Esophagus squamous epithelium (tissue), 5 donors: ENCODE measurements around the gene GABBR2. TPM values are rescaled to one million over a fixed set of nuclear protein-coding genes. Genes with fewer than 3 reads are reported as not detected.

Experiments used
- DNase-seq: peaks from one replicate; lab custom pipeline; 2025; lab: John Stamatoyannopoulos, UW
- H3K27ac ChIP-seq, 4 donors: fragments of 200-600 bp; sonication (generic); one replicate each; pipeline ENCODE4 v1.5.1; 2016 to 2019; ENCODE audit warnings: mild to moderate bottlenecking in 1 of 4
- H3K27me3 ChIP-seq, 4 donors: fragments of 200-600 bp; sonication (generic); 1 replicate in 3 of 4; 2 replicates in 1 of 4; pipeline versions ENCODE4 v1.5.1 to v1.6.0; 2017 to 2021; ENCODE audit warnings: antibody characterized with exemption in 1 of 4
- H3K36me3 ChIP-seq, 3 donors: fragments of 200-600 bp; sonication (generic); one replicate each; pipeline ENCODE4 v1.5.1; 2016 to 2019
- H3K4me1 ChIP-seq, 3 donors: fragments of 200-600 bp; sonication (generic); one replicate each; pipeline ENCODE4 v1.5.1; 2017 to 2019
- H3K4me3 ChIP-seq, 4 donors: fragments of 200-600 bp; sonication (generic); 1 replicate in 3 of 4; 2 replicates in 1 of 4; pipeline ENCODE4 v1.5.1; 2016 to 2019; ENCODE audit warnings: mild to moderate bottlenecking in 2 of 4, moderate library complexity in 1 of 4
- H3K9me3 ChIP-seq, 3 donors: fragments of 200-600 bp; sonication (generic); one replicate each; pipeline ENCODE4 v1.5.1; 2016 to 2019
- CTCF ChIP-seq, 6 experiments: fragments of 450-650 bp in 4 of 6; fragments of 200-600 bp in 2 of 6; sonication (generic) in 2 of 6; IDR thresholded peaks; one replicate each; pipeline ENCODE4 v1.5.1; 2016 to 2019; ENCODE audit warnings: antibody characterized with exemption in 6 of 6, mild to moderate bottlenecking in 4 of 6, moderate library complexity in 4 of 6
- POLR2A ChIP-seq, 4 donors: fragments of 450-650 bp; IDR thresholded peaks; one replicate each; pipeline ENCODE4 v1.6.1; 2017; ENCODE audit warnings: antibody characterized with exemption in 4 of 4, mild to moderate bottlenecking in 4 of 4, moderate library complexity in 3 of 4
- WGBS, 2 donors: methylation state at CpG; one replicate each; pipeline ENCODE4 v1.1.5; 2018; 5-methylcytosine and 5-hydroxymethylcytosine counted together
- intact Hi-C: fragments of 100-400 bp; cut with DNase I; formaldehyde crosslinking; loops from one replicate; pipeline ENCODE4 v1.15.0; 2022
- total RNA-seq, 4 donors: library from RNA; depleted of rRNA; stranded (reverse); fragments of >200 nt; gene quantifications; one replicate each; pipeline ENCODE4 v1.1.0, GENCODE V29; 2016
- donor health status: DM: yes; HTN: yes; CAD: no.

Gene GABBR2
- total RNA-seq, 4 donors from 2014 or later = not detected

- Histone ChIP-seq H3K4me1 (no peaks in the 10 kb centered on the region), H3K27me3 (peaks cover 0 to 42% (median 0%) of the 10 kb centered on the region in 4 donors), H3K27ac (no peak overlapping the region), H3K36me3 (no peaks in the 10 kb centered on the region), H3K4me3 (no peak overlapping the region), H3K9me3 (no peaks in the 10 kb centered on the region)
- intact Hi-C loops = no loop called here
- DNase-seq = no peak
- no peak for TF ChIP-seq CTCF (IDR thresholded peaks at IDR 0.05)
- TF ChIP-seq POLR2A (IDR thresholded peaks at IDR 0.05) = no peak
- 81 to 89% methylated on average over 9 to 10 of the region's 10 CpGs for WGBS, 2 donors
Measured at GRCh38 chr9:98647236-98647635, 61.5 kb downstream of the GABBR2 start.

DNA sequence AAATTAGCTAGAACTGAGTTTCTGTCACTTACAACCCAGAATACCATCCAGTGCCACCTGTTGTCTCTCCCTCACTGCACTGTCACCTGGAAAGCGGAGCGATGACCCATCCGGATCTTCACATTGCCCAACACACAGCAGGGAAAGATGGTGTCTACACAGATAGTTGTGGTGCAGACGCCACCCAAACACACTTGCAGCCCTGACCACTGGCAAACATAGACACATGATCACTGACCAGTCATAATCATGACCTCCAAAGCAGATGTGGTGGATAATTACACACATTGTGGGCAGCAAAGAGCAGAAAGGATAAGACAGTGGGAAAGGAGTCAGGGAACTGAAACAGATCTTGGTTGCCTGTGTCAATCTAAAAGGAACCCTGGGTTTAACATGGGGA lies 64.7 kb downstream of the GABBR2 start:
- H3K27ac ChIP-seq = no peak overlapping the region
- H3K27me3 ChIP-seq = peaks cover 0 to 40% (median 0%) of the 10 kb centered on the region in 4 donors
- intact Hi-C loops = no loop called here
- no peak for DNase-seq
- H3K4me1 ChIP-seq = no peaks in the 10 kb centered on the region
- H3K9me3 ChIP-seq = no peaks in the 10 kb centered on the region
- H3K4me3 ChIP-seq = no peak overlapping the region
- no peaks in the 10 kb centered on the region for H3K36me3 ChIP-seq
- WGBS, 2 donors = 88 to 89% methylated on average over 4 of the region's 4 CpGs
- TF ChIP-seq CTCF (IDR thresholded peaks at IDR 0.05) (no peak), POLR2A (IDR thresholded peaks at IDR 0.05) (no peak)

DNA sequence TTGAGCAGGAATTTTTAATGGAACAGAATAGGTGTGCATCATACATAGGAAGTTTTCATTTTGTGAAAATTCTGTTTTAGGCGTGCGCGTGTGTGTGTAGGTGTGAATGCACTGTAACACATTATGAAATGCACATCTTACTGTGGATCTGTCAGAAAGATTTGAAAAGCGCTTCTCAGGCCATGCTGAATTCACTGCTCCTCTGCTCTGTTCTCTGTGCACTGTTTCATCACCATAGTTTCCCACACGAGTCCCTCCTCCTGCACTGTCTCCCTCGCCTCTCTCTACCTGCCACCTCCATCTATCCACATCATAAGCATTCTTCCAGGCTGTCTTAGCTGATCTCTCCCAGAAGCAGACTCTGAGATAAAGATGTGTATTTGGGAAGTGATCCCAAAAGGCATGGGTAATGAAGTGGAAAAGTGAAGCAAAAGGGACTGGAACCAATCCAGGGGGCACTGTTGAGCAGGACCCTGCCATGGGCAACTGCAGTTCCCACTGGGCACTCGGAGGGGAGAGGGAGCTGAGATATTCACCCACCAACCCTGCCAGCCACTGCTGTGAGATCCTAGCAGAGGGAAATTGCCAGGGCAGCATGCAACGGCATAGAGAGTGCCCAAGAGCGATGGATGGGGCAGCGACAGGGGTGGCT lies 65.9 kb downstream of the GABBR2 start:
- intact Hi-C loops = no loop called here
- Histone ChIP-seq H3K27me3 (peaks cover 0 to 35% (median 0%) of the 10 kb centered on the region in 4 donors), H3K9me3 (no peaks in the 10 kb centered on the region), H3K4me1 (no peaks in the 10 kb centered on the region), H3K27ac (no peak overlapping the region), H3K36me3 (no peaks in the 10 kb centered on the region), H3K4me3 (no peak overlapping the region)
- DNase-seq = no peak
- WGBS, 2 donors = 78 to 86% methylated on average over 6 to 10 of the region's 10 CpGs
- TF ChIP-seq CTCF (IDR thresholded peaks at IDR 0.05) = no peak

GRCh38 chr9:98641695-98642094 lies 67.0 kb downstream of the GABBR2 start:
- intact Hi-C loops = no loop called here
- H3K36me3 ChIP-seq = no peaks in the 10 kb centered on the region
- TF ChIP-seq POLR2A (IDR thresholded peaks at IDR 0.05) (no peak), CTCF (IDR thresholded peaks at IDR 0.05) (no peak)
- no peak overlapping the region for H3K27ac ChIP-seq
- DNase-seq = no peak
- H3K4me1 ChIP-seq = no peaks in the 10 kb centered on the region
- 62 to 79% methylated on average over 8 to 9 of the region's 10 CpGs for WGBS, 2 donors
- H3K27me3 ChIP-seq = peaks cover 0 to 35% (median 0%) of the 10 kb centered on the region in 4 donors
- H3K9me3 ChIP-seq = no peaks in the 10 kb centered on the region
- no peak overlapping the region for H3K4me3 ChIP-seq

GRCh38 chr9:98640394-98640793 lies 68.3 kb downstream of the GABBR2 start:
- DNase-seq = no peak
- peaks cover 0 to 25% (median 0%) of the 10 kb centered on the region in 4 donors for H3K27me3 ChIP-seq
- 67 to 89% methylated on average over 2 to 3 of the region's 3 CpGs for WGBS, 2 donors
- intact Hi-C loops = no loop called here
- TF ChIP-seq POLR2A (IDR thresholded peaks at IDR 0.05) (no peak), CTCF (IDR thresholded peaks at IDR 0.05) (no peak)
- no peaks in the 10 kb centered on the region for H3K36me3 ChIP-seq
- no peak overlapping the region for H3K4me3 ChIP-seq
- H3K4me1 ChIP-seq = no peaks in the 10 kb centered on the region
- H3K27ac ChIP-seq = no peak overlapping the region
- H3K9me3 ChIP-seq = no peaks in the 10 kb centered on the region
